HFFc6 (cell line): ENCODE data around the gene PHF21B. TPM values are rescaled to one million over a fixed set of nuclear protein-coding genes. Genes with fewer than 3 reads are reported as not detected.

Experiments used
- DNase-seq: peaks from one replicate; pipeline ENCODE4 v3.0.0-alpha.2; 2018
- H3K27ac Mint-ChIP-seq: 2 replicates; pipeline ENCODE4 v1.8.0; 2020; ENCODE audit warnings: mild to moderate bottlenecking, mixed read lengths
- H3K27me3 Mint-ChIP-seq: 2 replicates; pipeline ENCODE4 v1.8.0; 2021; ENCODE audit warnings: mild to moderate bottlenecking, moderate library complexity, mixed read lengths; ENCODE audit not compliant: insufficient read depth
- H3K36me3 Mint-ChIP-seq: 2 replicates; pipeline ENCODE4 v1.8.0; 2021; ENCODE audit warnings: low read depth, mixed read lengths
- H3K4me1 Mint-ChIP-seq: 2 replicates; pipeline ENCODE4 v1.8.0; 2020; ENCODE audit warnings: low read depth, mixed read lengths
- H3K4me3 Mint-ChIP-seq: 2 replicates; pipeline ENCODE4 v1.8.0; 2020; ENCODE audit warnings: mild to moderate bottlenecking, moderate library complexity, mixed read lengths
- H3K9me3 Mint-ChIP-seq: 2 replicates; pipeline ENCODE4 v1.8.0; 2020; ENCODE audit warnings: mild to moderate bottlenecking, mixed read lengths
- total RNA-seq, 6 experiments: library from RNA; stranded (reverse); fragmentation: NEBNext Ultra II Directional; extraction: Animal tissue kit (Norgen Biotek cat#: 25700); gene quantifications; 2 replicates in 1 of 6; 3 replicates in 5 of 6; pipeline ENCODE4 v1.2.3, GENCODE V29; 2021
- TF ChIP-seq, protein P1 (sequence below): fragments of 200-600 bp; sonication (generic); IDR thresholded peaks from 2 replicates; pipeline ENCODE4 v1.5.0; 2021; ENCODE audit warnings: antibody characterized with exemption, mild to moderate bottlenecking

PHF21B gene
- total RNA-seq, 6 experiments from 2014 or later = not detected

DNA sequence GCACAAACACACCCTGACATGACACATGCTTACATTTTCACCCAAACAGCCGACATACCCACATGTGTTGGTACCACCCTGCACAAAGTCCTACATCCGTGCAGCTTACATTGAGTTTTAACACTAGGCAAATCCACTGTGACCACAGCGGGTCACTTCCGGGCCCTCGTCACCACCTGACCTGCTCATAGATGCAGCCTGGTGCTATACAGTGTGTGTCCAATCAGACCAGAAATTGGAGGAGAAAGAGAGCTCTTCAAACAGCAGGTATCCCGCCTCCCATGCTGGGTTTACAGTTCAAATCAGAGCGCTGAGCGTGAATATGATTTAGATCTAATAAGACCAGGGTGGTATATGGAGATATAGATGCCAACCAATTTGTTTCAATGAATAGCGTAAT, 35.4 kb downstream of the PHF21B start:
- Mint-ChIP-seq H3K4me1 (no peaks in the 10 kb centered on the region), H3K27me3 (peaks cover 40% of the 10 kb centered on the region), H3K27ac (no peak overlapping the region), H3K4me3 (no peak overlapping the region), H3K36me3 (no peaks in the 10 kb centered on the region), H3K9me3 (no peaks in the 10 kb centered on the region)
- no peak for DNase-seq
- TF ChIP-seq, protein P1, sequence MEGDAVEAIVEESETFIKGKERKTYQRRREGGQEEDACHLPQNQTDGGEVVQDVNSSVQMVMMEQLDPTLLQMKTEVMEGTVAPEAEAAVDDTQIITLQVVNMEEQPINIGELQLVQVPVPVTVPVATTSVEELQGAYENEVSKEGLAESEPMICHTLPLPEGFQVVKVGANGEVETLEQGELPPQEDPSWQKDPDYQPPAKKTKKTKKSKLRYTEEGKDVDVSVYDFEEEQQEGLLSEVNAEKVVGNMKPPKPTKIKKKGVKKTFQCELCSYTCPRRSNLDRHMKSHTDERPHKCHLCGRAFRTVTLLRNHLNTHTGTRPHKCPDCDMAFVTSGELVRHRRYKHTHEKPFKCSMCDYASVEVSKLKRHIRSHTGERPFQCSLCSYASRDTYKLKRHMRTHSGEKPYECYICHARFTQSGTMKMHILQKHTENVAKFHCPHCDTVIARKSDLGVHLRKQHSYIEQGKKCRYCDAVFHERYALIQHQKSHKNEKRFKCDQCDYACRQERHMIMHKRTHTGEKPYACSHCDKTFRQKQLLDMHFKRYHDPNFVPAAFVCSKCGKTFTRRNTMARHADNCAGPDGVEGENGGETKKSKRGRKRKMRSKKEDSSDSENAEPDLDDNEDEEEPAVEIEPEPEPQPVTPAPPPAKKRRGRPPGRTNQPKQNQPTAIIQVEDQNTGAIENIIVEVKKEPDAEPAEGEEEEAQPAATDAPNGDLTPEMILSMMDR = no peak

DNA sequence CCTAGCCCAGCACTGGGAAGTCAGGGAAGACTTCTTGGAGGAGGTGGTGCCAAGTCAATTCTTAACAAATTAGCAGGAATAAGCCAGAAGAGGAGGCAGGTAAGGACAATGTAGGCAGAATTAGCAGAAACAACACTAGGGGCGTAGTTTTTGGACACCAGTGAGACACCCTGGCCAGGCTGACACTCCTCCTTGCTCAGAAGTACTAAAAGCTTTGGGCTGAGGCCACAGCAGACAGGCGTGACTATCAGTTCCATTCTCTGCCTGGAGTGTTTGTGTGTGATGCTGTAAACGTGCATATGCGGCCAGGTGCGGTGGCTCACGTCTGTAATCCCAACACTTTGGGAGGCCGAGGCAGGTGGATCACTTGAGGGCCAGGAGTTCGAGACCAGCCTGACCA, 36.0 kb downstream of the PHF21B start:
- no peak for DNase-seq
- H3K27ac Mint-ChIP-seq = no peak overlapping the region
- no peaks in the 10 kb centered on the region for H3K9me3 Mint-ChIP-seq
- H3K4me3 Mint-ChIP-seq = no peak overlapping the region
- peaks cover 36% of the 10 kb centered on the region for H3K27me3 Mint-ChIP-seq
- H3K36me3 Mint-ChIP-seq = no peaks in the 10 kb centered on the region
- H3K4me1 Mint-ChIP-seq = no peaks in the 10 kb centered on the region
- TF ChIP-seq, protein P1 = peak; percentile 11; the same call in 1 of the 2 replicates

GRCh38 chr22:44972363-44973083, 37.3 kb downstream of the PHF21B start:
- DNase-seq = no peak
- H3K4me3 Mint-ChIP-seq = no peak overlapping the region
- TF ChIP-seq, protein P1 = no peak
- no peaks in the 10 kb centered on the region for H3K36me3 Mint-ChIP-seq
- no peak overlapping the region for H3K27ac Mint-ChIP-seq
- no peaks in the 10 kb centered on the region for H3K9me3 Mint-ChIP-seq
- H3K4me1 Mint-ChIP-seq = no peaks in the 10 kb centered on the region
- peaks cover 32% of the 10 kb centered on the region for H3K27me3 Mint-ChIP-seq

DNA sequence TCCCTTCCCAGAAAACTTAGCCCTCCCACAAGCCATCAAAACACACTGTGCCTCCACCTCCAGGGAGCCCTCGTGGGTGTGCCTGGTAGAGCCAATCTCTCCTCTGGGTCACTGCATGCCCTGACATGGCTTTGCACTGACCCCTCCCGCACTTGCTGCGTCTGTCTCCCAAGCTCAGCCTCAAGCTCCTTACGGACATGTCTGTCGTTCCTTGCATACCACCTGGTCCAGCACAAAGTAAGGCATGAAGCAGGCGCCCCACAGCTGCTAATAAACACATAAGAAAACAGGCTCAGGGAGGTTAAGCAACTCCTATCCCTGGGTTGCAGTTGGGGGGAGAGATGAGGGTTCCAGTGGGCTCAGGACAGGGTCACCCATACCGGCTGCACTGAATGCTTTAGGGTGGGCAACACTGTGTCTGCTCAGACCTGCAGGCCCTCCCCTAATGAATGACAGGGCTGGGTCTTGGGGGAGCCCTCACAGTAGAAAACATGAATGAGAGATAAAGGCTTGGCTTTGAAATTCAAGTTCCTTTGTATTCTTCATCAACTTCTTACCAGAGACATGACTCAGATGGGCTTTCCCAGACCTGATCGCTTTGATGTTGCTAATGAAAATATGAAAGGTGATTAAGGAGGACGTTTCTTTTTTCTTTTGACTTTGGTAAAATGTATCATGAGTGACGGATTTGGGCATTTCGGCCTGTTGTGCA, 38.0 kb downstream of the PHF21B start:
- TF ChIP-seq, protein P1 = no peak
- Mint-ChIP-seq H3K4me3 (no peak overlapping the region), H3K9me3 (no peaks in the 10 kb centered on the region), H3K4me1 (no peaks in the 10 kb centered on the region), H3K27me3 (peaks cover 33% of the 10 kb centered on the region), H3K27ac (no peak overlapping the region), H3K36me3 (no peaks in the 10 kb centered on the region)
- DNase-seq = no peak

GRCh38 chr22:44970291-44970690, 39.5 kb downstream of the PHF21B start:
- H3K36me3 Mint-ChIP-seq = no peaks in the 10 kb centered on the region
- H3K4me1 Mint-ChIP-seq = no peaks in the 10 kb centered on the region
- TF ChIP-seq, protein P1 = no peak
- H3K9me3 Mint-ChIP-seq = no peaks in the 10 kb centered on the region
- no peak overlapping the region for H3K27ac Mint-ChIP-seq
- DNase-seq = no peak
- no peak overlapping the region for H3K4me3 Mint-ChIP-seq
- peaks cover 45% of the 10 kb centered on the region for H3K27me3 Mint-ChIP-seq
